SU-DHL-6 (cell line): Measurements from ENCODE around the gene MRPL21.

ENCODE experiments used
- H2AFZ ChIP-seq: fragments of 200-600 bp; sonication (generic); 2 replicates; pipeline ENCODE4 v1.6.1; 2014; ENCODE audit warnings: low read depth, mild to moderate bottlenecking, moderate library complexity, mixed read lengths, antibody characterized with exemption, low read length; ENCODE audit not compliant: severe bottlenecking
- H3F3A ChIP-seq: fragments of 200-600 bp; shearing (Covaris generic); 2 replicates; pipeline ENCODE4 v1.6.0; 2016; ENCODE audit warnings: antibody characterized with exemption, mild to moderate bottlenecking; ENCODE audit not compliant: insufficient read depth
- H3K27ac ChIP-seq: fragments of 200-600 bp; sonication (generic); 2 replicates; pipeline ENCODE4 v1.5.1; 2016; ENCODE audit warnings: low read depth, mild to moderate bottlenecking, low read length, moderate library complexity, mixed read lengths
- H3K27me3 ChIP-seq: fragments of 200-600 bp; sonication (generic), shearing (Covaris generic); 2 replicates; pipeline ENCODE4 v1.6.0; 2014; ENCODE audit warnings: mild to moderate bottlenecking, low read length
- H3K36me3 ChIP-seq: fragments of 200-600 bp; sonication (generic); 2 replicates; pipeline ENCODE4 v1.6.1; 2014; ENCODE audit warnings: mild to moderate bottlenecking, low read length, mixed read lengths
- H3K4me2 ChIP-seq: fragments of 300-600, 200-600 bp; shearing (Covaris generic), sonication (generic); 2 replicates; pipeline ENCODE4 v1.6.0; 2014; ENCODE audit warnings: low read length, low read depth, mild to moderate bottlenecking; ENCODE audit not compliant: poor library complexity, severe bottlenecking
- H3K4me3 ChIP-seq: fragments of 200-600 bp; sonication (generic); 2 replicates; pipeline ENCODE4 v1.5.1; 2014; ENCODE audit warnings: antibody characterized with exemption, low read length, mild to moderate bottlenecking, mixed read lengths; ENCODE audit not compliant: insufficient read depth, poor library complexity, severe bottlenecking
- H3K79me2 ChIP-seq: fragments of 200-600 bp; sonication (generic); 2 replicates; pipeline ENCODE4 v1.6.1; 2014; ENCODE audit warnings: mild to moderate bottlenecking, low read length, moderate library complexity; ENCODE audit not compliant: insufficient read depth
- H3K9ac ChIP-seq: fragments of 200-600 bp; sonication (generic); 2 replicates; pipeline ENCODE4 v1.7.0; 2014; ENCODE audit warnings: mild to moderate bottlenecking, low read length
- H3K9me2 ChIP-seq: fragments of 200-600 bp; sonication (generic); replicated peaks from 2 replicates; pipeline ENCODE4 v1.6.1; 2014; ENCODE audit warnings: low read length; ENCODE audit not compliant: insufficient read depth
- H3K9me3 ChIP-seq: fragments of 200-600 bp; sonication (generic); 2 replicates; pipeline ENCODE4 v1.6.1; 2014; ENCODE audit warnings: low read length, mixed read lengths; ENCODE audit not compliant: insufficient read depth
- H4K20me1 ChIP-seq: fragments of 200-600 bp; sonication (generic); 2 replicates; pipeline ENCODE4 v1.6.1; 2014; ENCODE audit warnings: low read depth, mild to moderate bottlenecking, antibody characterized with exemption, low read length, moderate library complexity, mixed read lengths
- CTCF ChIP-seq: fragments of 200-600 bp; sonication (generic); IDR thresholded peaks from one replicate; pipeline ENCODE4 v1.5.1; 2017; ENCODE audit warnings: antibody characterized with exemption, mild to moderate bottlenecking, low read length, moderate library complexity; ENCODE audit not compliant: insufficient read depth, poor library complexity, severe bottlenecking
- EZH2phosphoT487 ChIP-seq: fragments of 200-600 bp; sonication (generic), shearing (Covaris generic); conservative IDR thresholded peaks from 2 replicates; pipeline ENCODE4 v1.6.1; 2018; ENCODE audit warnings: mild to moderate bottlenecking, antibody characterized with exemption, low read length, moderate library complexity, mixed read lengths

The MRPL21 gene

GRCh38 chr11:68911731-68912130, 8.1 kb upstream of the MRPL21 start:
- no peak overlapping the region for H3K27ac ChIP-seq
- no peaks in the 10 kb centered on the region for H3K79me2 ChIP-seq
- no peak for TF ChIP-seq EZH2phosphoT487
- no peaks in the 10 kb centered on the region for H3K36me3 ChIP-seq
- no peak overlapping the region for H2AFZ ChIP-seq
- no peak overlapping the region for H3K4me3 ChIP-seq
- H3K27me3 ChIP-seq: no peaks in the 10 kb centered on the region
- H4K20me1 ChIP-seq: no peaks in the 10 kb centered on the region
- no peak overlapping the region for H3K4me2 ChIP-seq
- no peaks in the 10 kb centered on the region for H3F3A ChIP-seq
- no peaks in the 10 kb centered on the region for H3K9me3 ChIP-seq
- H3K9me2 ChIP-seq: no peaks in the 10 kb centered on the region
- no peak overlapping the region for H3K9ac ChIP-seq

- H3F3A ChIP-seq: no peaks in the 10 kb centered on the region
Observed at GRCh38 chr11:68910965-68911364, 7.3 kb upstream of the MRPL21 start.

GRCh38 chr11:68908273-68908672, 4.6 kb upstream of the MRPL21 start:
- H3K9me3 ChIP-seq: no peaks in the 10 kb centered on the region
- TF ChIP-seq EZH2phosphoT487: no peak
- TF ChIP-seq CTCF: no peak
- no peak overlapping the region for H3K4me3 ChIP-seq
- no peaks in the 10 kb centered on the region for H3K36me3 ChIP-seq
- H3K79me2 ChIP-seq: peaks cover 29% of the 10 kb centered on the region
- H4K20me1 ChIP-seq: no peaks in the 10 kb centered on the region
- H3K4me2 ChIP-seq: no peak overlapping the region
- H3K9ac ChIP-seq: no peak overlapping the region
- H3K27ac ChIP-seq: no peak overlapping the region
- H2AFZ ChIP-seq: no peak overlapping the region
- H3K27me3 ChIP-seq: no peaks in the 10 kb centered on the region
- no peaks in the 10 kb centered on the region for H3K9me2 ChIP-seq
- H3F3A ChIP-seq: no peaks in the 10 kb centered on the region

More at GRCh38 chr11:68910965-68911364, 7.3 kb upstream of the MRPL21 start:
- no peak for TF ChIP-seq EZH2phosphoT487
- TF ChIP-seq CTCF: no peak
- Histone ChIP-seq H3K4me3 (no peak overlapping the region), H2AFZ (no peak overlapping the region), H3K27ac (no peak overlapping the region), H3K27me3 (no peaks in the 10 kb centered on the region), H3K36me3 (no peaks in the 10 kb centered on the region), H3K79me2 (peaks cover 4% of the 10 kb centered on the region), H3K9me3 (no peaks in the 10 kb centered on the region), H3K9ac (no peak overlapping the region), H3K9me2 (no peaks in the 10 kb centered on the region), H3K4me2 (no peak overlapping the region), H4K20me1 (no peaks in the 10 kb centered on the region)

- H3K27me3 ChIP-seq: no peaks in the 10 kb centered on the region
- peaks cover 55% of the 10 kb centered on the region for H3K79me2 ChIP-seq
- no peaks in the 10 kb centered on the region for H3K9me2 ChIP-seq
- H3K27ac ChIP-seq: no peak overlapping the region
- peak overlapping the region; percentile 64 for H3K4me2 ChIP-seq
- H3K36me3 ChIP-seq: no peaks in the 10 kb centered on the region
- no peaks in the 10 kb centered on the region for H3K9me3 ChIP-seq
- TF ChIP-seq CTCF: no peak
- TF ChIP-seq EZH2phosphoT487: no peak
- no peaks in the 10 kb centered on the region for H4K20me1 ChIP-seq
- H2AFZ ChIP-seq: no peak overlapping the region
- H3K4me3 ChIP-seq: no peak overlapping the region
- 0 out of 2 replicates have a peak overlapping the region, but pooled peaks have one; percentile 86 for H3K9ac ChIP-seq
- no peaks in the 10 kb centered on the region for H3F3A ChIP-seq
Observed at GRCh38 chr11:68905421-68906360, 2.1 kb upstream of the MRPL21 start.
